GM18502 (cell line): Measurements from ENCODE around the gene RNF14.
"Not testable (repeated sequence)": the region's sequence is repeated elsewhere in the genome, so short reads cannot be mapped to it uniquely, and the experiment has no call there.

Experiments used
- ATAC-seq: cut with Tn5 transposase; IDR thresholded peaks from one replicate; pipeline ENCODE4 v1.9.1; 2021; ENCODE audit warnings: mild to moderate bottlenecking; ENCODE audit not compliant: unreplicated experiment, poor library complexity

The RNF14 gene

DNA sequence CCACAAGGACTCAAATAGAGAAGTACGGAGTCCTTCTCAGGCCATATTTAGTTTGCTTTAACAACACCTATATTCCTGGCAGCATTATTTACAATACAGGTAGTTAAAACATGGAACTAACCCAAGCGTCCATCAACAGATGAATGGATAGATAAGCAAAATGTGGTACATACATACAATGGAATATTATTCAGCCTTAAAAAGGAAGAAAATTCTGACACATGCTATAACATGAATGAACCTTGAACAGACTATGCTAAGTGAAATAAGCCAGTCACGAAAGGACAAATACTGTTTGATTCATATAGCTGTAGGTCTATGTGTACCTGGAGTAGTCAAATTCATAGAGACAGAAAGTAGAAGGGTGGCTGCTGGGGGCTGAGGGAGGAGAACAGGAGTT lies 68.7 kb downstream of the RNF14 start:
- not testable (repeated sequence) for ATAC-seq

DNA sequence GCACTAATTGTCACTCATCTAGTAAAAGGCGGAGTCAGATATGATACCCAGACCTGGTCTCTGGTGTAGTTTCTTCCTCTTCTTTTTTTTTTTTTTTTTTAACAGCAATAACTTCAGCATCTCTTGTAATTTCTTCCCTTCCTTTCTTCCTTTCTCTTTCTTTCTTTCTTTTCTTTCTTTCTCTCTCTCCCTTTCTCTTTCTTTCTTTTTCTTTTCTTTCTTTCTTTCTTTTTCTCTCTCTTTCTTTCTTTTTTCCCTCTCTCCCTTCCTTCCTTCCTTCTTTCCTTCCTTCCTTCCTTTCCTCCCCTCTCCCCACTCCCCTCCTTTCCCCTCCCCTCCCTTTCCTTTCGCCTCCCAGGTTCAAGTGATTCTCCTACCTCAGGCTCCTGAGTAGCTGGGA lies 69.8 kb downstream of the RNF14 start:
- no peak for ATAC-seq
